Muscle layer of colon (tissue), 2 donors: ENCODE data around the gene SP140L.
"Not testable (repeated sequence)": the region's sequence is repeated elsewhere in the genome, so short reads cannot be mapped to it uniquely, and the experiment has no call there.

Experiments
- H3K27ac ChIP-seq: one replicate; pipeline ENCODE4 v1.7.0; 2013; ENCODE audit warnings: low read depth, mild to moderate bottlenecking, low read length, moderate library complexity
- H3K27me3 ChIP-seq, 2 donors: one replicate each; pipeline ENCODE4 v1.7.0; 2013; ENCODE audit warnings: low read length in 2 of 2, mild to moderate bottlenecking in 2 of 2; ENCODE audit not compliant: insufficient read depth in 2 of 2, control insufficient read depth in 1 of 2
- H3K36me3 ChIP-seq: one replicate; pipeline ENCODE4 v1.7.0; 2013; ENCODE audit warnings: mild to moderate bottlenecking, low read length; ENCODE audit not compliant: insufficient read depth
- H3K4me1 ChIP-seq: one replicate; pipeline ENCODE4 v1.7.0; 2013; ENCODE audit warnings: mild to moderate bottlenecking, low read length; ENCODE audit not compliant: insufficient read depth
- H3K4me3 ChIP-seq, 2 donors: one replicate each; pipeline ENCODE4 v1.7.0; 2013; ENCODE audit warnings: low read length in 2 of 2, low read depth in 1 of 2, mild to moderate bottlenecking in 1 of 2, moderate library complexity in 1 of 2
- H3K9ac ChIP-seq: one replicate; pipeline ENCODE4 v1.7.0; 2013; ENCODE audit warnings: low read length
- H3K9me3 ChIP-seq: one replicate; pipeline ENCODE4 v1.7.0; 2013; ENCODE audit warnings: mild to moderate bottlenecking, low read length
- donor health status: abdominal sarcoma.
- donor health status: Adenocarcinoma of cecum.

SP140L gene

DNA sequence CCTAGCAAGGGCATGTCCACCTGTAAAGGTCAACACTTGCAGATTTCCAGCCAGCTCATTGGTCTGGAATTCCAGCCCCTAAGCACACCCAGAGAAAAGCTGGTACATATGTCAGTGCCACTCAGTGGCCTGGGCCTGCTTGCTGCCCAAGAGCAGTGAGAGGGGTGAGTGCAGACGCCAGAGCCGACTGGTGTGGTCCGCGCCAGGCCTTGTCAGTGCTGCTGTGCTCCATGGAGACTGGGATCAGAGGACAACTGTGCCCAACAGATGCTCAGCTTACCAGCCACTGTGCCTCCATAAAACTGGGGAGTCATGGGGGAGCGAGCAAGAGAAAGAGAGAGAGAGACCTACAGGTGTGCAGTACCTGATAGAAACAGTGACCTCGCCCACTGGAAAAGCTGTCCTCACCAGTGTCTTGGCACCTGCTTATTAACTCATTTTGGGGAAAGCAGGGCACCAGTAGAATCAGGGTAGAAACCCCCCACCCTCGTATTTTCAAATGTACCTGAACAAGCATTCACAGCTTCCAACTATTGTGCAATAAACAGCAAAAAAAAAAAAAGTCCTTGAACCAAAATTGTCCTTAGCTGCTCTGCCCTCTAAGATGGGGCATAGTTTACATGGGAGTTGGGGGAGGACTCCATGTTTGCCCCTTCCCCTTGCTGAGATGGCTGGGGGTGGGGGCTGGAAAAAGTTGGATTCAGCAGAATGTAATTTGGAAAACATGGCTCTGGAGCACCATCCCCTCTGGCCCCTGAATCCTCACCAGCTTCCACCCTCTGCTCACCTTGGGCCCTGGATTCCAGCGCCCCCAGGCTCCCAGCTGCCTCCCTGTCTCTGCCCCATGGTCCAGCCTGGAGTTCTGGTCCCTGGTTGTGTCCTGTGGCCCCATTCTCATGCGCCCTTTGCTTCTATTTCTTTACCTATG lies 1.4 kb upstream of the SP140L start:
- Histone ChIP-seq H3K27me3 (no peaks in the 10 kb centered on the region), H3K27ac (no peak overlapping the region), H3K9me3 (no peaks in the 10 kb centered on the region), H3K4me1 (peaks cover 10% of the 10 kb centered on the region), H3K9ac (no peak overlapping the region), H3K4me3 (no peak overlapping the region), H3K36me3 (no peaks in the 10 kb centered on the region)

DNA sequence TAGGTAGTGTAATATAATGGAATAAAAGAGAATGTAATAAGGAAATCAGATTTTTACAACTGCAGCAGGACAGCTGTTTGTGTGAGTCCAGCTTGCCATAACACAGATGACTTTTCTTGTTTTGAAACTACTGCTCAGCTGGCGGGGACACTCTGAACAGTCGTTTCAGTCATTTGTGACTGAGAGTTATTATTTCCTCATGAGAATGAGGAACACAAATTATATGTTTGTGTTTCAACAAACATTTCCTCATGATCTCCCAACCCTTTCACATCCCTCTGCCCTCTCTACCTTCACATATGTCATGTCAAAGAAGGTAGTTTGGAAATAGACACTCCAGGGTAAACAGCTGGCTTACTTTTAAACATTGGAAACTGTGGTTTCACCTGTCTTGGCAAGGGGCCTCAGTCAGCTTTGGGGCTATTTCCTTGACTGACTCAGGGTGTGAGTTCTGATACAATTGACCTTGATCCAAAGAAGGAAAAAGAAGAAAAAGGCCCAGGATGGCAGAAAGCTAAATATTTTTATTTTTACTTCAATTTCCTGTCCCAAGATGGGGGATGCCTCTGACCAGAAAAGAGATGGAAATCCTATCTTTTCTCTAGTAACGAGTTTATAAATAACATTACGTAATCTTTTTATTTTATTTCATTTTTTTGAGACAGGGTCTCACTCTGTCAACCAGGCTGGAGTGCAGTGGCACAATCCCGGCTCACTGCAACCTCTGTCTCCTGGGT lies 593 bp downstream of the SP140L start:
- Histone ChIP-seq H3K9me3 (no peaks in the 10 kb centered on the region), H3K4me3 (peak overlapping the region; percentile 25 to 85), H3K9ac (peak overlapping the region; percentile 7), H3K36me3 (no peaks in the 10 kb centered on the region), H3K27me3 (no peaks in the 10 kb centered on the region), H3K27ac (no peak overlapping the region), H3K4me1 (peaks cover 10% of the 10 kb centered on the region)

DNA sequence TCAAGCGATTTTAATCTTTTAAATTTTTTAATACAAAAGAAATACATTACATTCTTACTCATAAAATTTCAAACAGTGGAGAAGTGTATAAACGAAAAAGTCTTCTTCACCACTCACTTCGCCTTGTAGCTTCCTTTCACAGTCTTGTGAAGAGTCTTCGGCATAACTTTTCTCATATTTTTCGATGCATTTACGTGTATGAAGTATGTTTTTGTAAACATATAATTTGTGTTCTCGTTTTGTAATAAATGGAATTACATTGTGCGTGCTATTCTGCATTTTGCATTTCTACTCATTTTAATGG lies 1.1 kb downstream of the SP140L start:
- H3K27ac ChIP-seq = no peak overlapping the region
- peaks cover 10% of the 10 kb centered on the region for H3K4me1 ChIP-seq
- H3K9ac ChIP-seq = no peak overlapping the region
- no peaks in the 10 kb centered on the region for H3K36me3 ChIP-seq
- H3K9me3 ChIP-seq = no peaks in the 10 kb centered on the region
- no peak overlapping the region for H3K4me3 ChIP-seq
- H3K27me3 ChIP-seq = no peaks in the 10 kb centered on the region

- Histone ChIP-seq H3K4me3 (no peak overlapping the region), H3K27ac (no peak overlapping the region), H3K27me3 (no peaks in the 10 kb centered on the region)
Observed at GRCh38 chr2:230329946-230330605, 3.1 kb downstream of the SP140L start.

DNA sequence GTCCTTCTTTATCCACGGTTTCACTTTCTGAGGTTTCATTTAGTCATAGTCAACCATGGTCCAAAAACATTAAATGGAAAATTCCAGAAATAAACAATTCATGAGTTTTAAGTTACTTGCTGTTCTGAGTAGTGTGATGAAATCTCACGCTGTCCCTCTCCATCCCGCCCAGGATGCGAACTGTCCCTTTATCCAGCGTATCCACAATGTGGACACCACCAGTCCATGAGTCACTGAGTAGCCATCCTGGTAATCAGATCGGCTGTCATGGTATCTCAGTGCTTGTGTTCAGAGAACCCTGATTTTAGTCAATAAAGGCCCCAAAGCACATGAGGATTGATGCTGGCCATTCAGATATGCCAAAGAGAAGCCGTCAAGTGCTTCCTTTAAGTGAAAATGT lies 3.7 kb downstream of the SP140L start:
- Histone ChIP-seq H3K9me3 (no peaks in the 10 kb centered on the region), H3K4me3 (no peak overlapping the region), H3K4me1 (peaks cover 10% of the 10 kb centered on the region), H3K27ac (no peak overlapping the region), H3K36me3 (no peaks in the 10 kb centered on the region), H3K27me3 (no peaks in the 10 kb centered on the region), H3K9ac (no peak overlapping the region)

More at GRCh38 chr2:230329946-230330605, 3.1 kb downstream of the SP140L start:
- Histone ChIP-seq H3K9ac (no peak overlapping the region), H3K36me3 (no peaks in the 10 kb centered on the region), H3K4me1 (peaks cover 10% of the 10 kb centered on the region), H3K9me3 (no peaks in the 10 kb centered on the region)

- Histone ChIP-seq H3K4me3 (no peak overlapping the region), H3K27me3 (no peaks in the 10 kb centered on the region), H3K36me3 (no peaks in the 10 kb centered on the region), H3K27ac (no peak overlapping the region), H3K9me3 (no peaks in the 10 kb centered on the region), H3K4me1 (no peaks in the 10 kb centered on the region), H3K9ac (no peak overlapping the region)
Observed at GRCh38 chr2:230335461-230335863, 8.5 kb downstream of the SP140L start.

DNA sequence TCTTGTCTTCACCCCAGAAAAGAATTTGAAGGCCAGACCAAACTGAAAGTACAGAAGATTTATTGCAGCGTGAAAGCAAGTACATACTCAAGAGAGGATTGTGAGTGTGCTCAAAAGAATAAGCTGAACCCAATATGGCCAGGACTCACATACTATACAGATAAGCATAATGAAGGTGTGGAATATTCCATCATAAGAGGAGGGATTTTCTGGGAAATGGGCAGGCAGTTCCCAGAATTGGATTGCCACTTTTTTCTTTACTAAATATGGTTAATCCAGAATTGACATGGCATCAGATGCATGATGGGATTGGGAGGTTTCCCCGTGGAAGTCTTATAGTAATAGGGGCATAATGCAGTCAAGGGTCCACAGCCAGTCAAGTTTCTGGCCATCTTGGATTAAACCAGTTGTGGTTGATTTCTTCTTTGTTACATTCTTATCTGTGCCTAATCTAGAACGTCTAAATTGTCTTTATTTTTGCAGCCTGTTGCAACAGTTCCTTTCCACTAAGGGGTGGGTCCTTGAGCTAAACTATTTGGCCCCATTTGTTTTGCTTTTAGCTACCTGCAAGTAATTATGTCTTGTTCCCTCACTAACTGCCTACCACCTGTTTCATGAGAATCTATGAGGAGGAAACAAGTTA lies 9.0 kb downstream of the SP140L start:
- no peaks in the 10 kb centered on the region for H3K36me3 ChIP-seq
- H3K4me1 ChIP-seq = no peaks in the 10 kb centered on the region
- no peaks in the 10 kb centered on the region for H3K9me3 ChIP-seq
- no peak overlapping the region for H3K4me3 ChIP-seq
- no peak overlapping the region for H3K27ac ChIP-seq
- H3K27me3 ChIP-seq = no peaks in the 10 kb centered on the region
- no peak overlapping the region for H3K9ac ChIP-seq

DNA sequence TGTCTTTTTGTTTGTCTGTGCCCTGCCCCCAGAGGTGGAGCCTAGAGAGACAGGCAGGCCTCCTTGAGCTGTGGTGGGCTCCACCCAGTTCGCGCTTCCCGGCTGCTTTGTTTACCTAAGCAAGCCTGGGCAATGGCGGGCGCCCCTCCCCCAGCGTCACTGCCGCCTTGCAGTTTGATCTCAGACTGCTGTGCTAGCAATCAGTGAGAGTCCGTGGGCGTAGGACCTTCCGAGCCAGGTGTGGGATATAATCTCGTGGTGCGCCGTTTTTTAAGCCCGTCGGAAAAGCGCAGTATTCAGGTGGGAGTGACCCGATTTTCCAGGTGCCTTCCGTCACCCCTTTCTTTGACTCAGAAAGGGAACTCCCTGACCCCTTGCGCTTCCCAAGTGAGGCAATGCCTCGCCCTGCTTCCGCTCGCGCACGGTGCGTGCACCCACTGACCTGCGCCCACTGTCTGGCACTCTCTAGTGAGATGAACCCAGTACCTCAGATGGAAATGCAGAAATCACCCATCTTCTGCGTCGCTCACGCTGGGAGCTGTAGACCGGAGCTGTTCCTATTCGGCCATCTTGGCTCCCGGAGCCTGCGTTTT lies 15.0 kb downstream of the SP140L start:
- not testable (repeated sequence) for H3K4me3 ChIP-seq, H3K36me3 ChIP-seq, H3K27me3 ChIP-seq, H3K9ac ChIP-seq, H3K4me1 ChIP-seq, H3K27ac ChIP-seq, H3K9me3 ChIP-seq

GRCh38 chr2:230343041-230343624 lies 16.1 kb downstream of the SP140L start:
- not testable (repeated sequence) for H3K27ac ChIP-seq, H3K36me3 ChIP-seq, H3K27me3 ChIP-seq

GRCh38 chr2:230343747-230344146 lies 16.8 kb downstream of the SP140L start:
- Histone ChIP-seq H3K36me3 (no peaks in the 10 kb centered on the region), H3K4me1 (no peaks in the 10 kb centered on the region), H3K27ac (no peak overlapping the region), H3K9me3 (peaks cover 6% of the 10 kb centered on the region), H3K27me3 (no peaks in the 10 kb centered on the region), H3K4me3 (no peak overlapping the region), H3K9ac (no peak overlapping the region)

More at GRCh38 chr2:230343041-230343624, 16.1 kb downstream of the SP140L start:
- not testable (repeated sequence) for H3K4me3 ChIP-seq, H3K9me3 ChIP-seq, H3K4me1 ChIP-seq, H3K9ac ChIP-seq
